ENCODE measurements around the gene ANKRD40. TPM values are rescaled to one million over a fixed set of nuclear protein-coding genes. Genes with fewer than 3 reads are reported as not detected.
"Not testable (repeated sequence)": the region's sequence is repeated elsewhere in the genome, so short reads cannot be mapped to it uniquely, and the experiment has no call there.

The ANKRD40 gene
- total and polyA plus RNA-seq, 5 donors from 2014 or later, result 3.8 to 24.0 (median 4.6) TPM

- Mint-ChIP-seq H3K27me3 (peaks cover 7% of the 10 kb centered on the region), H3K27ac (no peak overlapping the region), H3K4me3 (no peak overlapping the region), H3K9me3 (no peaks in the 10 kb centered on the region), H3K36me3 (no peaks in the 10 kb centered on the region), H3K4me1 (peaks cover 0 to 7% (median 2%) of the 10 kb centered on the region in 4 donors)
- H3K27ac ChIP-seq (ENCODE audit: insufficient read depth, low read length, poor library complexity, severe bottlenecking), result no peak overlapping the region
- DNase-seq (no peak), ATAC-seq (ENCODE audit: low read depth in 2 of 2) (no peak)
- H3K4me1 ChIP-seq (ENCODE audit: control insufficient read depth, insufficient read depth, low read length, poor library complexity, severe bottlenecking), result no peaks in the 10 kb centered on the region
- no peaks in the 10 kb centered on the region for H3K27me3 ChIP-seq (ENCODE audit: control insufficient read depth, insufficient read depth, low read length)
- H3K36me3 ChIP-seq (ENCODE audit: control insufficient read depth, insufficient read depth, low read length), result no peaks in the 10 kb centered on the region
- no peak overlapping the region for H3K4me3 ChIP-seq (ENCODE audit: low read depth, low read length)
- H3K9me3 ChIP-seq (ENCODE audit: control insufficient read depth in 2 of 2, low read length in 2 of 2), result no peaks in the 10 kb centered on the region
Measured at GRCh38 chr17:50682938-50683337, 24.8 kb downstream of the ANKRD40 start.

GRCh38 chr17:50682441-50682840 lies 25.3 kb downstream of the ANKRD40 start:
- Histone ChIP-seq H3K9me3 (ENCODE audit: control insufficient read depth in 2 of 2, low read length in 2 of 2) (no peaks in the 10 kb centered on the region), H3K4me3 (ENCODE audit: low read depth, low read length) (no peak overlapping the region), H3K4me1 (ENCODE audit: control insufficient read depth, insufficient read depth, low read length, poor library complexity, severe bottlenecking) (no peaks in the 10 kb centered on the region), H3K27me3 (ENCODE audit: control insufficient read depth, insufficient read depth, low read length) (no peaks in the 10 kb centered on the region), H3K36me3 (ENCODE audit: control insufficient read depth, insufficient read depth, low read length) (no peaks in the 10 kb centered on the region), H3K27ac (ENCODE audit: insufficient read depth, low read length, poor library complexity, severe bottlenecking) (no peak overlapping the region)
- peaks cover 0 to 7% (median 2%) of the 10 kb centered on the region in 4 donors for H3K4me1 Mint-ChIP-seq
- no peaks in the 10 kb centered on the region for H3K36me3 Mint-ChIP-seq
- no peaks in the 10 kb centered on the region for H3K9me3 Mint-ChIP-seq
- no peak overlapping the region for H3K27ac Mint-ChIP-seq
- DNase-seq (no peak), ATAC-seq (ENCODE audit: low read depth in 2 of 2) (no peak)
- H3K27me3 Mint-ChIP-seq, result peaks cover 7% of the 10 kb centered on the region
- H3K4me3 Mint-ChIP-seq, result no peak overlapping the region

GRCh38 chr17:50681263-50682200 lies 26.2 kb downstream of the ANKRD40 start:
- Mint-ChIP-seq H3K27ac (peak overlapping the region in 1 of 3 donors; percentile 20), H3K9me3 (no peaks in the 10 kb centered on the region), H3K4me1 (peaks cover 0 to 7% (median 2%) of the 10 kb centered on the region in 4 donors), H3K36me3 (no peaks in the 10 kb centered on the region), H3K4me3 (peak overlapping the region in 1 of 4 donors; percentile 5), H3K27me3 (peaks cover 5% of the 10 kb centered on the region)
- no peaks in the 10 kb centered on the region for H3K36me3 ChIP-seq (ENCODE audit: control insufficient read depth, insufficient read depth, low read length)
- H3K27me3 ChIP-seq (ENCODE audit: control insufficient read depth, insufficient read depth, low read length), result no peaks in the 10 kb centered on the region
- H3K4me3 ChIP-seq (ENCODE audit: low read depth, low read length), result no peak overlapping the region
- DNase-seq (peak in 1 of 3 donors; percentile 35), ATAC-seq (ENCODE audit: low read depth in 2 of 2) (no peak)
- no peak overlapping the region for H3K27ac ChIP-seq (ENCODE audit: insufficient read depth, low read length, poor library complexity, severe bottlenecking)
- H3K9me3 ChIP-seq (ENCODE audit: control insufficient read depth in 2 of 2, low read length in 2 of 2), result no peaks in the 10 kb centered on the region
- H3K4me1 ChIP-seq (ENCODE audit: control insufficient read depth, insufficient read depth, low read length, poor library complexity, severe bottlenecking), result no peaks in the 10 kb centered on the region

- not testable (repeated sequence) for H3K9me3 Mint-ChIP-seq; H3K27ac ChIP-seq (ENCODE audit: insufficient read depth, low read length, poor library complexity, severe bottlenecking); DNase-seq; H3K27me3 Mint-ChIP-seq; H3K9me3 ChIP-seq (ENCODE audit: control insufficient read depth in 2 of 2, low read length in 2 of 2); ATAC-seq (ENCODE audit: low read depth in 2 of 2); H3K27me3 ChIP-seq (ENCODE audit: control insufficient read depth, insufficient read depth, low read length); H3K36me3 ChIP-seq (ENCODE audit: control insufficient read depth, insufficient read depth, low read length); H3K4me1 Mint-ChIP-seq; H3K4me1 ChIP-seq (ENCODE audit: control insufficient read depth, insufficient read depth, low read length, poor library complexity, severe bottlenecking); H3K4me3 ChIP-seq (ENCODE audit: low read depth, low read length); H3K36me3 Mint-ChIP-seq
- Mint-ChIP-seq H3K27ac (peak overlapping the region in 1 of 3 donors; percentile 70), H3K4me3 (peak overlapping the region in 1 of 4 donors; percentile 5)
Measured at GRCh38 chr17:50680543-50681262, 27.0 kb downstream of the ANKRD40 start.

- no peak overlapping the region for H3K4me3 Mint-ChIP-seq
- no peaks in the 10 kb centered on the region for H3K27me3 ChIP-seq (ENCODE audit: control insufficient read depth, insufficient read depth, low read length)
- no peak for ATAC-seq (ENCODE audit: low read depth in 2 of 2)
- H3K9me3 Mint-ChIP-seq, result no peaks in the 10 kb centered on the region
- no peaks in the 10 kb centered on the region for H3K36me3 ChIP-seq (ENCODE audit: control insufficient read depth, insufficient read depth, low read length)
- H3K27ac ChIP-seq (ENCODE audit: insufficient read depth, low read length, poor library complexity, severe bottlenecking), result no peak overlapping the region
- H3K27ac Mint-ChIP-seq, result peak overlapping the region in 2 of 3 donors; percentile 70 to 83
- DNase-seq, result no peak
- no peak overlapping the region for H3K4me3 ChIP-seq (ENCODE audit: low read depth, low read length)
- peaks cover 0 to 7% (median 2%) of the 10 kb centered on the region in 4 donors for H3K4me1 Mint-ChIP-seq
- no peaks in the 10 kb centered on the region for H3K27me3 Mint-ChIP-seq
- H3K36me3 Mint-ChIP-seq, result no peaks in the 10 kb centered on the region
- H3K9me3 ChIP-seq (ENCODE audit: control insufficient read depth in 2 of 2, low read length in 2 of 2), result no peaks in the 10 kb centered on the region
- no peaks in the 10 kb centered on the region for H3K4me1 ChIP-seq (ENCODE audit: control insufficient read depth, insufficient read depth, low read length, poor library complexity, severe bottlenecking)
Measured at GRCh38 chr17:50680126-50680525, 27.6 kb downstream of the ANKRD40 start.

- H3K27me3 Mint-ChIP-seq, result no peaks in the 10 kb centered on the region
- peaks cover 0 to 7% (median 2%) of the 10 kb centered on the region in 4 donors for H3K4me1 Mint-ChIP-seq
- no peak overlapping the region for H3K27ac Mint-ChIP-seq
- Histone ChIP-seq H3K4me1 (ENCODE audit: control insufficient read depth, insufficient read depth, low read length, poor library complexity, severe bottlenecking) (no peaks in the 10 kb centered on the region), H3K4me3 (ENCODE audit: low read depth, low read length) (no peak overlapping the region), H3K27ac (ENCODE audit: insufficient read depth, low read length, poor library complexity, severe bottlenecking) (no peak overlapping the region), H3K9me3 (ENCODE audit: control insufficient read depth in 2 of 2, low read length in 2 of 2) (no peaks in the 10 kb centered on the region), H3K36me3 (ENCODE audit: control insufficient read depth, insufficient read depth, low read length) (no peaks in the 10 kb centered on the region), H3K27me3 (ENCODE audit: control insufficient read depth, insufficient read depth, low read length) (no peaks in the 10 kb centered on the region)
- no peak overlapping the region for H3K4me3 Mint-ChIP-seq
- ATAC-seq (ENCODE audit: low read depth in 2 of 2) (no peak), DNase-seq (no peak)
- H3K9me3 Mint-ChIP-seq, result no peaks in the 10 kb centered on the region
- no peaks in the 10 kb centered on the region for H3K36me3 Mint-ChIP-seq
Measured at GRCh38 chr17:50679008-50679544, 28.6 kb downstream of the ANKRD40 start.

GRCh38 chr17:50677851-50678375 lies 29.8 kb downstream of the ANKRD40 start:
- no peak overlapping the region for H3K27ac ChIP-seq (ENCODE audit: insufficient read depth, low read length, poor library complexity, severe bottlenecking)
- H3K9me3 ChIP-seq (ENCODE audit: control insufficient read depth in 2 of 2, low read length in 2 of 2), result no peaks in the 10 kb centered on the region
- Mint-ChIP-seq H3K27me3 (no peaks in the 10 kb centered on the region), H3K36me3 (no peaks in the 10 kb centered on the region), H3K27ac (no peak overlapping the region), H3K9me3 (no peaks in the 10 kb centered on the region), H3K4me3 (no peak overlapping the region), H3K4me1 (peaks cover 0 to 7% (median 2%) of the 10 kb centered on the region in 4 donors)
- DNase-seq (no peak), ATAC-seq (ENCODE audit: low read depth in 2 of 2) (no peak)
- H3K4me3 ChIP-seq (ENCODE audit: low read depth, low read length), result no peak overlapping the region
- no peaks in the 10 kb centered on the region for H3K27me3 ChIP-seq (ENCODE audit: control insufficient read depth, insufficient read depth, low read length)
- H3K4me1 ChIP-seq (ENCODE audit: control insufficient read depth, insufficient read depth, low read length, poor library complexity, severe bottlenecking), result no peaks in the 10 kb centered on the region
- H3K36me3 ChIP-seq (ENCODE audit: control insufficient read depth, insufficient read depth, low read length), result no peaks in the 10 kb centered on the region
